K562 (cell line): Measurements from ENCODE around the gene ABHD18. TPM values are rescaled to one million over a fixed set of nuclear protein-coding genes. Genes with fewer than 3 reads are reported as not detected.
A peak's percentile ranks its signal among the peaks of the same experiment; 100 is the strongest.

Source experiments
- DDX20 ChIP-seq: fragments of 450-650 bp; IDR thresholded peaks from 2 replicates; pipeline ENCODE4 v1.6.1; 2016; ENCODE audit warnings: missing genetic modification characterization, low read depth, mild to moderate bottlenecking, missing compliant biosample characterization, moderate library complexity
- HNRNPLL ChIP-seq: fragments of 200-400 bp; formaldehyde crosslinking; IDR thresholded peaks from 2 replicates; pipeline ENCODE4 v1.6.1; 2017; ENCODE audit warnings: low read length, low read depth, mild to moderate bottlenecking; ENCODE audit not compliant: poor library complexity, severe bottlenecking
- POLR3A ChIP-seq: IDR thresholded peaks from 2 replicates; pipeline ENCODE4 v1.6.1; 2011; ENCODE audit warnings: borderline replicate concordance, mild to moderate bottlenecking, moderate library complexity; ENCODE audit not compliant: insufficient read length, insufficient read depth; ENCODE audit errors: extremely low read depth
- RBM39 ChIP-seq: fragments of 200-400 bp; formaldehyde crosslinking; optimal IDR thresholded peaks from 2 replicates; pipeline ENCODE3; 2018; ENCODE audit warnings: low read depth, low read length
- SMARCA4 ChIP-seq: fragments of 450-650 bp; IDR thresholded peaks from 2 replicates; pipeline ENCODE4 v1.6.1; 2016
- TEAD2 ChIP-seq: fragments of 450-650 bp; IDR thresholded peaks from 2 replicates; pipeline ENCODE4 v1.6.1; 2016; ENCODE audit warnings: missing genetic modification characterization, control low read depth, missing compliant biosample characterization
- ZNF282 ChIP-seq: sonication (generic); formaldehyde crosslinking; IDR thresholded peaks from 2 replicates; pipeline ENCODE4 v1.8.1; 2023; ENCODE audit warnings: missing genetic modification reagents
- polyA plus RNA-seq, 8 experiments: library from polyadenylated mRNA; depleted of rRNA in 4 of 8; stranded (reverse) in 5 of 8; unstranded in 3 of 8; fragments of >200 nt; fragmentation: Nextera tagmentation in 2 of 8; fragmentation: Illumina TruSeq in 1 of 8; extraction: Ambion mirVana in 2 of 8; extraction: Trizol in 1 of 8; gene quantifications; 2 replicates each; pipeline versions ENCODE4 v1.2.1 to v1.2.3, GENCODE V29; 2011 to 2014; ENCODE audit warnings: inconsistent platforms in 1 of 8, missing spikeins in 1 of 8
- total RNA-seq, 7 experiments: library from RNA; depleted of rRNA in 6 of 7; stranded (reverse); fragments of >200 nt in 6 of 7; fragmentation: Illumina TruSeq in 2 of 7; extraction: Trizol in 2 of 7; gene quantifications; 2 replicates each; pipeline versions ENCODE4 v1.2.1 to v1.2.3, GENCODE V29; 2011 to 2021; ENCODE audit warnings: low replicate concordance in 1 of 7
- TF ChIP-seq, protein P1 (sequence below), 2 experiments: fragments of 450-650 bp; IDR thresholded peaks; 2 replicates each; pipeline ENCODE4 v1.6.1; 2016; ENCODE audit warnings: mild to moderate bottlenecking in 2 of 2, borderline replicate concordance in 1 of 2, low read depth in 1 of 2, moderate library complexity in 1 of 2
- TF ChIP-seq, protein P2 (sequence below), 2 experiments: fragments of 250-450 bp in 1 of 2; fragments of 450-650 bp in 1 of 2; sonication (Bioruptor Pico) in 1 of 2; IDR thresholded peaks; 2 replicates each; pipeline versions ENCODE4 v1.6.1 to v1.8.0; 2016 to 2021; ENCODE audit warnings: mild to moderate bottlenecking in 2 of 2, moderate library complexity in 2 of 2, missing compliant biosample characterization in 1 of 2, missing genetic modification characterization in 1 of 2
- TF ChIP-seq, protein P3 (sequence below): fragments of 150-350 bp; IDR thresholded peaks from 2 replicates; pipeline ENCODE4 v1.6.1; 2014; ENCODE audit warnings: low read depth, mild to moderate bottlenecking, low read length, borderline replicate concordance

ABHD18 gene
- total and polyA plus RNA-seq, 9 of the 15 experiments (the other 6 are each of a cell fraction or from before 2014, with no cell fraction given): 6.1 to 25.0 (median 16.0) TPM

DNA sequence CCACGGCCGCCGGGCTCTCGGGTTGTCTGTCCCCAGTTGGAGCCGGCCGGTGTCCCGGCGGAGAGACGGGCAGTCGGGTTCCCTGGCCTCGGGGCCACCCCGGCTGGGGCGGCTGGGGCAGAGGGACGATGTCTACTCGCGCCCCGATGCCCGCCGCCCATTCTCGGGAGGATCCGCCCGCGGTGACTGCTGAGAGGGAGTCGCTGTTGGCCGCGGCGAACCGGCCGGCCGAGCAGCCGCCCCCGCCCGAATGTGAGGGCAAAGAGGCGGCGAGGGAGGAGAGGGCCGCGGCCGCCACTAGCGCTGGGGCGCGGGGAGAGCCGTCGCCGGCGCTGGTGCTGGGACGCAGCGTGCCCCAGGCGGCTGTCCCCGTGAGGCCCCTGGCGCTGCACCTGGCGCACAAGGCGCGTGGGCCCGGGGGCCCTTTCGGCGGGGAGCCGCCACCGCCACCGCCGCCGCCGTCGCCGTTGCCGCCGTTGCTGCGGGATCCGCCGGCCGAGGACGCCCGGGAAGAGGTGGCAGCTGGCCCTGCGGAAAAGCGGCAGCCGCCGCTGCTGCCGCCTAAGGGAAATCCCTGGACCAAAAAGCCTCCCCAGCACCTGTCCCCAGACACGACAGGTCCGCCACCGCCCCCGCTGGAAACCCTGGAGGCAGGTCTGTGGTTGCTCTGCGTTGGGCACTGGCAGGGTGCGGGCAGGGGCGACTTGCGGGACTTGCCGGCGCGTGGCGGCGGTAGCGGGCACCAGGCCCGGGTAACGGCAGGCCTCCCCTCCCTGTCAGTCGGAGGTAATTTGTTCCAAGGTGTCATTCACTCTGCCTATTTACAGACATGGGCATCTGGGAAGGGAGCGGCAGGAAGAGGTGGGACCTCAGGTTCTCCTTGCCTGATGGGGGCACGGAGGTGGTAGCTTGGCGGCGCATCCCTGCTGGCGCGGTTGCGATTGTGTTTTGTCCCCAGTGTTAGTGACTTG lies 96.6 kb downstream of the ABHD18 start (continued):
- TF ChIP-seq, protein P1, sequence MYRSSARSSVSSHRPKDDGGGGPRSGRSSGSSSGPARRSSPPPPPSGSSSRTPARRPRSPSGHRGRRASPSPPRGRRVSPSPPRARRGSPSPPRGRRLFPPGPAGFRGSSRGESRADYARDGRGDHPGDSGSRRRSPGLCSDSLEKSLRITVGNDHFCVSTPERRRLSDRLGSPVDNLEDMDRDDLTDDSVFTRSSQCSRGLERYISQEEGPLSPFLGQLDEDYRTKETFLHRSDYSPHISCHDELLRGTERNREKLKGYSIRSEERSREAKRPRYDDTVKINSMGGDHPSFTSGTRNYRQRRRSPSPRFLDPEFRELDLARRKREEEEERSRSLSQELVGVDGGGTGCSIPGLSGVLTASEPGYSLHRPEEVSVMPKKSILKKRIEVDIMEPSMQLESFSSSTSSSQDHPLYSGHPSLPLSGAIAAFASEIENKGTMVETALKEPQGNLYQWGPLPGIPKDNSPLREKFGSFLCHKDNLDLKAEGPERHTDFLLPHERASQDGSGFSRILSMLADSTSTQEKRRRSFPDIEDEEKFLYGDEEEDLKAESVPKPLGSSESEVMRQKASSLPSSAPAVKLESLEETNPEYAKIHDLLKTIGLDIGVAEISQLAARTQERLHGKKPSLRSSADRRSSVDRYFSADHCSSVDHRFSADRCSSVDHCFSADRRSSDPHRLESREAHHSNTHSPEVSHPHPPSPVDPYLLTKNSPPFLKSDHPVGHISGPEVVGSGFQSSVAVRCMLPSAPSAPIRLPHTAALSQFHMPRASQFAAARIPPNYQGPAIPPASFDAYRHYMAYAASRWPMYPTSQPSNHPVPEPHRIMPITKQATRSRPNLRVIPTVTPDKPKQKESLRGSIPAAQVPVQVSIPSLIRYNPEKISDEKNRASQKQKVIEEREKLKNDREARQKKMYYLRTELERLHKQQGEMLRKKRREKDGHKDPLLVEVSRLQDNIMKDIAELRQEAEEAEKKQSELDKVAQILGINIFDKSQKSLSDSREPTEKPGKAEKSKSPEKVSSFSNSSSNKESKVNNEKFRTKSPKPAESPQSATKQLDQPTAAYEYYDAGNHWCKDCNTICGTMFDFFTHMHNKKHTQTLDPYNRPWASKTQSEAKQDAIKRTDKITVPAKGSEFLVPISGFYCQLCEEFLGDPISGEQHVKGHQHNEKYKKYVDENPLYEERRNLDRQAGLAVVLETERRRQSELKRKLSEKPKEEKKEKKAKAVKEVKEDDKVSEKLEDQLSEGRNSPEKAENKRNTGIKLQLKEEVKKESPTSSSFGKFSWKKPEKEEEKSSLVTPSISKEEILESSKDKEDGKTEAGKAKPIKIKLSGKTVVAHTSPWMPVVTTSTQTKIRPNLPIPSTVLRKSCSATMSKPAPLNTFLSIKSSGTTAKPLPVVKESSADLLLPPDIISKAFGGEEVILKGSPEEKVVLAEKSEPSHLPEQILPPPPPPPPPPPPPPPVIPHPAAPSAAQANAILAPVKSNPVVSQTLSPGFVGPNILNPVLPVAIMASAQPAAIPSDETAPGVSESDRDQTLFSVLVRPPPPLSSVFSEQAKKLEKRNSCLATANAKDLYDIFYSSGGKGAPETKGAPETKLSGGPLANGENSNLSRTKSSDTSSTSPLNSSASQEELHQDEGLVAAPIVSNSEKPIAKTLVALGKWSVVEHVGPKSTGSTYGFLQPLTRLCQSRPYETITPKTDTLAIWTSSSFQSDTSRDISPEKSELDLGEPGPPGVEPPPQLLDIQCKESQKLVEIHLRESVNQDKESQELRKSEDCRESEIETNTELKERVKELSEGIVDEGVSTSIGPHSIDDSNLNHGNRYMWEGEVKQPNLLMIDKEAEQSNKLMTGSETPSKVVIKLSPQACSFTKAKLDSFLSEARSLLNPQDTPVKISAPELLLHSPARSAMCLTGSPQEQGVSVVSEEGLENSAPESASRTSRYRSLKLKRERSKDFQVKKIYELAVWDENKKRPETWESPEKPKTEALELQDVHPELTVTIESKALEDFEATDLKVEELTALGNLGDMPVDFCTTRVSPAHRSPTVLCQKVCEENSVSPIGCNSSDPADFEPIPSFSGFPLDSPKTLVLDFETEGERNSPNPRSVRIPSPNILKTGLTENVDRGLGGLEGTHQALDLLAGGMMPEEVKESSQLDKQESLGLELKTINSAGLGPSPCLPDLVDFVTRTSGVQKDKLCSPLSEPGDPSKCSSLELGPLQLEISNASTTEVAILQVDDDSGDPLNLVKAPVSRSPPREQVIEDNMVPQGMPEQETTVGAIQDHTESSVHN (IDR thresholded peaks at IDR 0.05; ENCODE audit: borderline replicate concordance in 1 of 2, low read depth in 1 of 2): no peak
- TF ChIP-seq SMARCA4: no peak
- TF ChIP-seq RBM39: no peak
- no peak for TF ChIP-seq TEAD2 (tag)
- no peak for TF ChIP-seq DDX20 (tag)
- TF ChIP-seq, protein P2, sequence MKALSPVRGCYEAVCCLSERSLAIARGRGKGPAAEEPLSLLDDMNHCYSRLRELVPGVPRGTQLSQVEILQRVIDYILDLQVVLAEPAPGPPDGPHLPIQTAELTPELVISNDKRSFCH (CRISPR knock-in tag; IDR thresholded peaks at IDR 0.05): no peak
- TF ChIP-seq, protein P2 (tag; IDR thresholded peaks at IDR 0.05): no peak
- 0 out of 2 replicates have a peak, but pooled peaks have one; percentile 47 for TF ChIP-seq ZNF282 (CRISPR knock-in tag)
- TF ChIP-seq POLR3A: no peak
- peak; percentile 48 for TF ChIP-seq HNRNPLL
- TF ChIP-seq, protein P3, sequence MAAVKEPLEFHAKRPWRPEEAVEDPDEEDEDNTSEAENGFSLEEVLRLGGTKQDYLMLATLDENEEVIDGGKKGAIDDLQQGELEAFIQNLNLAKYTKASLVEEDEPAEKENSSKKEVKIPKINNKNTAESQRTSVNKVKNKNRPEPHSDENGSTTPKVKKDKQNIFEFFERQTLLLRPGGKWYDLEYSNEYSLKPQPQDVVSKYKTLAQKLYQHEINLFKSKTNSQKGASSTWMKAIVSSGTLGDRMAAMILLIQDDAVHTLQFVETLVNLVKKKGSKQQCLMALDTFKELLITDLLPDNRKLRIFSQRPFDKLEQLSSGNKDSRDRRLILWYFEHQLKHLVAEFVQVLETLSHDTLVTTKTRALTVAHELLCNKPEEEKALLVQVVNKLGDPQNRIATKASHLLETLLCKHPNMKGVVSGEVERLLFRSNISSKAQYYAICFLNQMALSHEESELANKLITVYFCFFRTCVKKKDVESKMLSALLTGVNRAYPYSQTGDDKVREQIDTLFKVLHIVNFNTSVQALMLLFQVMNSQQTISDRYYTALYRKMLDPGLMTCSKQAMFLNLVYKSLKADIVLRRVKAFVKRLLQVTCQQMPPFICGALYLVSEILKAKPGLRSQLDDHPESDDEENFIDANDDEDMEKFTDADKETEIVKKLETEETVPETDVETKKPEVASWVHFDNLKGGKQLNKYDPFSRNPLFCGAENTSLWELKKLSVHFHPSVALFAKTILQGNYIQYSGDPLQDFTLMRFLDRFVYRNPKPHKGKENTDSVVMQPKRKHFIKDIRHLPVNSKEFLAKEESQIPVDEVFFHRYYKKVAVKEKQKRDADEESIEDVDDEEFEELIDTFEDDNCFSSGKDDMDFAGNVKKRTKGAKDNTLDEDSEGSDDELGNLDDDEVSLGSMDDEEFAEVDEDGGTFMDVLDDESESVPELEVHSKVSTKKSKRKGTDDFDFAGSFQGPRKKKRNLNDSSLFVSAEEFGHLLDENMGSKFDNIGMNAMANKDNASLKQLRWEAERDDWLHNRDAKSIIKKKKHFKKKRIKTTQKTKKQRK: no peak
